H1 (cell line): ENCODE data around the gene GRIP1. TPM values are rescaled to one million over a fixed set of nuclear protein-coding genes. Genes with fewer than 3 reads are reported as not detected.

ENCODE experiments used
- CHD7 ChIP-seq: fragments of 300-600 bp; sonication (generic); IDR thresholded peaks from 2 replicates; pipeline ENCODE4 v1.7.1; 2012; ENCODE audit warnings: low read length, moderate library complexity, mild to moderate bottlenecking, inconsistent platforms; ENCODE audit not compliant: insufficient replicate concordance
- SRF ChIP-seq: IDR thresholded peaks from 2 replicates; pipeline ENCODE4 v1.6.1; 2011; ENCODE audit warnings: mild to moderate bottlenecking, low read depth, low read length, moderate library complexity
- polyA plus RNA-seq, 7 experiments: library from polyadenylated mRNA; depleted of rRNA in 3 of 7; stranded (reverse) in 5 of 7; unstranded in 2 of 7; fragments of >200 nt in 5 of 7; fragments of 200-250 nt in 2 of 7; gene quantifications; 1 replicate in 5 of 7; 2 replicates in 1 of 7; 4 replicates in 1 of 7; pipeline versions ENCODE4 v1.2.1 to v1.2.3, GENCODE V29; 2011 to 2013; ENCODE audit warnings: missing spikeins in 2 of 7, mixed read lengths in 2 of 7
- total RNA-seq: library from RNA; stranded (reverse); fragmentation: NEBNext Ultra II Directional; extraction: Animal tissue kit (Norgen Biotek cat#: 25700); gene quantifications from 2 replicates; pipeline ENCODE4 v1.2.1, GENCODE V29; 2021

The GRIP1 gene
- total and polyA plus RNA-seq, 2 of the 8 experiments (the other 6 are each of a cell fraction or from before 2014, with no cell fraction given), result 4.5 to 27.3 TPM

GRCh38 chr12:66341126-66341525, 337.8 kb downstream of the GRIP1 start (continued):
- TF ChIP-seq CHD7 (no peak), SRF (no peak)
